Heart left ventricle (tissue), 13 donors: ENCODE data around the gene SLC22A15.

Source experiments
- POLR2A ChIP-seq, 2 donors: fragments of 450-650 bp; IDR thresholded peaks; one replicate each; pipeline ENCODE4 v1.6.1; 2017; ENCODE audit warnings: antibody characterized with exemption in 2 of 2, mild to moderate bottlenecking in 2 of 2, moderate library complexity in 2 of 2
- TF ChIP-seq, protein P1 (sequence below), 12 donors: fragments of 200-600 bp; sonication (generic) in 4 of 12; IDR thresholded peaks; one replicate each; pipeline versions ENCODE4 v1.5.0 to v1.8.0; 2018 to 2022; ENCODE audit warnings: antibody characterized with exemption in 12 of 12, mild to moderate bottlenecking in 5 of 12
- donor health status: ischemic (EF 13 %, LVEDD 7.1; RV severe dilation, severe dysfunction).
- donor health status: DM: no; HTN: yes; CAD: no.
- donor health status: DM: no; HTN: no; CAD: no.
- donor health status: ischemic (EF 25% LVEDD 6.9; RV normal size, moderate dysfunction).
- donor health status: ischemic (EF 25% LVEDD 5.7; RV mildly dilated, moderate dysfunction).
- donor health status: ischemic (EF 35%, LVEDD 5.7; RV mildly dilated, moderate dysfunction).
- donor health status: nonischemic (EF 11% LVEDD 7.7; RV severe dilation, severe dysfunction).
- donor health status: DM: yes; HTN: yes; CAD: no.
- donor health status: PGD.
- donor health status: ischemic (EF 29% LVEDD 5.4; RV normal size, mild dysfunction).
- donor health status: nonischemic (EF 23%, LVEDD 6.1; RV moderate dilation, normal function).

- TF ChIP-seq POLR2A (IDR thresholded peaks at IDR 0.05) = no peak
- TF ChIP-seq, protein P1, sequence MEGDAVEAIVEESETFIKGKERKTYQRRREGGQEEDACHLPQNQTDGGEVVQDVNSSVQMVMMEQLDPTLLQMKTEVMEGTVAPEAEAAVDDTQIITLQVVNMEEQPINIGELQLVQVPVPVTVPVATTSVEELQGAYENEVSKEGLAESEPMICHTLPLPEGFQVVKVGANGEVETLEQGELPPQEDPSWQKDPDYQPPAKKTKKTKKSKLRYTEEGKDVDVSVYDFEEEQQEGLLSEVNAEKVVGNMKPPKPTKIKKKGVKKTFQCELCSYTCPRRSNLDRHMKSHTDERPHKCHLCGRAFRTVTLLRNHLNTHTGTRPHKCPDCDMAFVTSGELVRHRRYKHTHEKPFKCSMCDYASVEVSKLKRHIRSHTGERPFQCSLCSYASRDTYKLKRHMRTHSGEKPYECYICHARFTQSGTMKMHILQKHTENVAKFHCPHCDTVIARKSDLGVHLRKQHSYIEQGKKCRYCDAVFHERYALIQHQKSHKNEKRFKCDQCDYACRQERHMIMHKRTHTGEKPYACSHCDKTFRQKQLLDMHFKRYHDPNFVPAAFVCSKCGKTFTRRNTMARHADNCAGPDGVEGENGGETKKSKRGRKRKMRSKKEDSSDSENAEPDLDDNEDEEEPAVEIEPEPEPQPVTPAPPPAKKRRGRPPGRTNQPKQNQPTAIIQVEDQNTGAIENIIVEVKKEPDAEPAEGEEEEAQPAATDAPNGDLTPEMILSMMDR (IDR thresholded peaks at IDR 0.05) = no peak
These were observed 111.3 kb downstream of the SLC22A15 start for GRCh38 chr1:116087628-116088027.
